GM12872 (cell line): ENCODE measurements around the gene GRIP2.

ENCODE experiments used
- CTCF ChIP-seq: IDR thresholded peaks from 3 replicates; pipeline ENCODE4 v1.5.1; 2011; ENCODE audit warnings: low read depth, mild to moderate bottlenecking, low read length, moderate library complexity; ENCODE audit not compliant: insufficient read depth

GRIP2 gene

GRCh38 chr3:14484741-14485140 is 55.4 kb downstream of the GRIP2 start:
- no peak for TF ChIP-seq CTCF

- no peak for TF ChIP-seq CTCF
These were observed 56.9 kb downstream of the GRIP2 start for GRCh38 chr3:14483286-14483685.

GRCh38 chr3:14482271-14482721 is 57.8 kb downstream of the GRIP2 start:
- no peak for TF ChIP-seq CTCF

GRCh38 chr3:14481646-14482036 is 58.5 kb downstream of the GRIP2 start:
- no peak for TF ChIP-seq CTCF

GRCh38 chr3:14481018-14481645 is 59.0 kb downstream of the GRIP2 start:
- no peak for TF ChIP-seq CTCF

GRCh38 chr3:14480207-14481017 is 59.7 kb downstream of the GRIP2 start:
- no peak for TF ChIP-seq CTCF

- TF ChIP-seq CTCF, result no peak
These were observed 60.6 kb downstream of the GRIP2 start for GRCh38 chr3:14479591-14479990.
